HG03135 (cell line): ENCODE results near the gene RAB43.
"Not testable (repeated sequence)": the region's sequence is repeated elsewhere in the genome, so short reads cannot be mapped to it uniquely, and the experiment has no call there.

ENCODE experiments used
- ATAC-seq: cut with Tn5 transposase; IDR thresholded peaks from one replicate; pipeline ENCODE4 v1.9.1; 2021; ENCODE audit warnings: mild to moderate bottlenecking, moderate library complexity; ENCODE audit not compliant: unreplicated experiment

RAB43 gene

GRCh38 chr3:129122412-129123011 is 908 bp upstream of the RAB43 start:
- ATAC-seq: no peak

GRCh38 chr3:129121016-129121791 is 400 bp downstream of the RAB43 start:
- ATAC-seq: peak; percentile 24

GRCh38 chr3:129120254-129121004 is 1.2 kb downstream of the RAB43 start:
- ATAC-seq: peak; percentile 62

GRCh38 chr3:129119365-129120100 is 2.1 kb downstream of the RAB43 start:
- no peak for ATAC-seq

GRCh38 chr3:129118745-129119144 is 2.9 kb downstream of the RAB43 start:
- no peak for ATAC-seq

GRCh38 chr3:129117134-129117533 is 4.5 kb downstream of the RAB43 start:
- no peak for ATAC-seq

- ATAC-seq: no peak
Measured at GRCh38 chr3:129116482-129116946, 5.1 kb downstream of the RAB43 start.

GRCh38 chr3:129114455-129114854 is 7.1 kb downstream of the RAB43 start:
- no peak for ATAC-seq

- no peak for ATAC-seq
Measured at GRCh38 chr3:129112308-129113052, 9.1 kb downstream of the RAB43 start.

- ATAC-seq: not testable (repeated sequence)
Measured at GRCh38 chr3:129111076-129111780, 10.4 kb downstream of the RAB43 start.

GRCh38 chr3:129107793-129108192 is 13.8 kb downstream of the RAB43 start:
- ATAC-seq: no peak

GRCh38 chr3:129106866-129107565 is 14.6 kb downstream of the RAB43 start:
- no peak for ATAC-seq

GRCh38 chr3:129106320-129106719 is 15.3 kb downstream of the RAB43 start:
- no peak for ATAC-seq

GRCh38 chr3:129105862-129106261 is 15.7 kb downstream of the RAB43 start:
- no peak for ATAC-seq

GRCh38 chr3:129104498-129105079 is 17.0 kb downstream of the RAB43 start:
- ATAC-seq: no peak

- no peak for ATAC-seq
Measured at GRCh38 chr3:129104051-129104450, 17.6 kb downstream of the RAB43 start.

GRCh38 chr3:129103296-129103695 is 18.3 kb downstream of the RAB43 start:
- no peak for ATAC-seq

GRCh38 chr3:129101370-129102138 is 20.1 kb downstream of the RAB43 start:
- ATAC-seq: no peak
